ENCODE measurements around the gene NINJ2. TPM values are rescaled to one million over a fixed set of nuclear protein-coding genes. Genes with fewer than 3 reads are reported as not detected.
"Not testable (repeated sequence)": the region's sequence is repeated elsewhere in the genome, so short reads cannot be mapped to it uniquely, and the experiment has no call there.

The NINJ2 gene
- total and polyA plus RNA-seq, 4 donors, result 5.8 to 28.4 (median 14.3) TPM

DNA sequence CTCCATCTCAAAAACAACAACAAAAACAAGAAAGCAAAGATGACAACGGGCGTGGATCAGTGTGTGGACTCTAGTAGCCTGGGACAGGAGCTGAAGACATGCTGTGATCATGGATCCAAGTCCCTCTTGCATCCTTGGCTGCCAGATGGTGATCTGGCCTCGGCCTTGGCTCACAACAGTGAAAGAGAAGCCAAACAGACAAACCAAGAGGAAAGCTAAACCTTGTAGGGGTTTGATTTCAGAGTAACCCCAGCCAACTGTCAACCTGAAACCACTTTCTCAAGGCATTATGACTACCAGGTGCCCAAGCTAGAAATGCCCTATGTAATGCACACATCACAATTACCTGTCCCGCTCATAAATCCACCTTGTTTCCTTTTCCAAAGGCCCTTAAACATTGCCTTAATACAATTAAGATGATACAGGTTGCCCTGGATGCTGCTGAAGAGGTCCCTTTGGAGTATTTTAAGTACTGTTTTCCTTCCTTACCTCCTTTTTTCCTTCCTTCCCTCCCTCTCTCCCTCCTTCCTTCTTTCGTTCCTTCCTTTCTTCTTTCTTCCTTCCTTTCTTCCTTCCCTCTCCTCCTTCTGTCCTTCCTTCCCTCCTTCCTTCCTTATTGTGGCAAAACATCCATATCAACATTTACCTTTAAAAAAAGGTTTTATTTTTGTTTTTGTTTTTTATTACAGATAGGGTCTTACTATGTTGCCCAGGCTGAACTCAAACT lies 41.4 kb upstream of the NINJ2 start:
- no peaks in the 10 kb centered on the region for H3K36me3 ChIP-seq (ENCODE audit: control insufficient read depth in 4 of 4, insufficient read depth in 4 of 4, low read length in 4 of 4)
- WGBS, 2 donors, result 83 to 91% methylated on average over 5 of the region's 5 CpGs
- no peak overlapping the region for H3K4me3 ChIP-seq
- H3K27ac ChIP-seq (ENCODE audit: low read depth in 1 of 2, low read length in 1 of 2), result no peak overlapping the region
- TF ChIP-seq, protein P1, sequence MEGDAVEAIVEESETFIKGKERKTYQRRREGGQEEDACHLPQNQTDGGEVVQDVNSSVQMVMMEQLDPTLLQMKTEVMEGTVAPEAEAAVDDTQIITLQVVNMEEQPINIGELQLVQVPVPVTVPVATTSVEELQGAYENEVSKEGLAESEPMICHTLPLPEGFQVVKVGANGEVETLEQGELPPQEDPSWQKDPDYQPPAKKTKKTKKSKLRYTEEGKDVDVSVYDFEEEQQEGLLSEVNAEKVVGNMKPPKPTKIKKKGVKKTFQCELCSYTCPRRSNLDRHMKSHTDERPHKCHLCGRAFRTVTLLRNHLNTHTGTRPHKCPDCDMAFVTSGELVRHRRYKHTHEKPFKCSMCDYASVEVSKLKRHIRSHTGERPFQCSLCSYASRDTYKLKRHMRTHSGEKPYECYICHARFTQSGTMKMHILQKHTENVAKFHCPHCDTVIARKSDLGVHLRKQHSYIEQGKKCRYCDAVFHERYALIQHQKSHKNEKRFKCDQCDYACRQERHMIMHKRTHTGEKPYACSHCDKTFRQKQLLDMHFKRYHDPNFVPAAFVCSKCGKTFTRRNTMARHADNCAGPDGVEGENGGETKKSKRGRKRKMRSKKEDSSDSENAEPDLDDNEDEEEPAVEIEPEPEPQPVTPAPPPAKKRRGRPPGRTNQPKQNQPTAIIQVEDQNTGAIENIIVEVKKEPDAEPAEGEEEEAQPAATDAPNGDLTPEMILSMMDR (IDR thresholded peaks at IDR 0.05; ENCODE audit: control extremely low read depth, extremely low read depth), result no peak
- ATAC-seq (ENCODE audit: insufficient read depth, low FRiP score) (no peak), DNase-seq (no peak)
- H3K9ac ChIP-seq (ENCODE audit: insufficient read depth in 1 of 2, low read length in 2 of 2), result no peak overlapping the region
- no peaks in the 10 kb centered on the region for H3K9me3 ChIP-seq (ENCODE audit: control insufficient read depth in 4 of 4, insufficient read depth in 3 of 4, low read length in 3 of 4)
- H3K4me1 ChIP-seq (ENCODE audit: control insufficient read depth in 5 of 5, insufficient read depth in 5 of 5, low read length in 5 of 5), result peaks cover 0 to 3% (median 0%) of the 10 kb centered on the region in 5 donors
- no peaks in the 10 kb centered on the region for H3K27me3 ChIP-seq (ENCODE audit: control insufficient read depth in 3 of 3, insufficient read depth in 3 of 3, low read length in 2 of 3)

DNA sequence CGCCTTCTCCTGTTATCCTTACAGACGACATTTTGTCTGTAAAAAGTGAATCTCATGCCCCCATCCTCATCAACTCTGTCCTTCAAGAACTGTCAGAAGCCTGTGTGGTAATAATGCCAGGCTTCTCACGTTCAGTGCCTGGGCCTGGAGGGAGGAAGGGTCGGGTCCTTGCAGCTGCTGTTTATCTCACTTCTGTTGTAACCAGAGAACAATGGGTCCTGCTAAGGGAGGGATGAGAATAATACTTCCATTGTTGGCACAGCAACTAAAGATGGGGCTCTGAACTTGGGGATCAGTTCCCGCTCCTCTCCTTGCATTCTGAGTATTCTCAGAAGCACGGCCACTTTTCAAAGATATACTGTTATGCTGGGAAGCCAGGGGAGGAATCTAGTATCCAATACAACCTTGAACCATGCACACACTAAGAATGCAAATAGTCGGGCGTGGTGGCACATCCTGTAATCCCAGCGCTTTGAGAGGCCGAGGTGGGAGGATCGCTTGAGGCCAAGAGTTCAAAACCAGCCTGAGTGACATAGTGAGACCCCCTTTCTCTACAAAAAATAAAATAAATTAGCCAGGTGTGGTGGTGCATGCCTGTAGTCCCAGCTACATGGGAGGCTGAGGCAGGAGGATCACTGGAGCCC lies 38.8 kb upstream of the NINJ2 start:
- H3K27ac ChIP-seq (ENCODE audit: low read depth in 1 of 2, low read length in 1 of 2), result no peak overlapping the region
- H3K9me3 ChIP-seq (ENCODE audit: control insufficient read depth in 4 of 4, insufficient read depth in 3 of 4, low read length in 3 of 4), result peaks cover 0 to 5% (median 2%) of the 10 kb centered on the region in 4 donors
- ATAC-seq (ENCODE audit: insufficient read depth, low FRiP score) (no peak), DNase-seq (no peak)
- H3K9ac ChIP-seq (ENCODE audit: insufficient read depth in 1 of 2, low read length in 2 of 2), result no peak overlapping the region
- no peaks in the 10 kb centered on the region for H3K36me3 ChIP-seq (ENCODE audit: control insufficient read depth in 4 of 4, insufficient read depth in 4 of 4, low read length in 4 of 4)
- peaks cover 0 to 3% (median 0%) of the 10 kb centered on the region in 5 donors for H3K4me1 ChIP-seq (ENCODE audit: control insufficient read depth in 5 of 5, insufficient read depth in 5 of 5, low read length in 5 of 5)
- H3K4me3 ChIP-seq, result no peak overlapping the region
- TF ChIP-seq, protein P1 (IDR thresholded peaks at IDR 0.05; ENCODE audit: control extremely low read depth, extremely low read depth), result no peak
- no peaks in the 10 kb centered on the region for H3K27me3 ChIP-seq (ENCODE audit: control insufficient read depth in 3 of 3, insufficient read depth in 3 of 3, low read length in 2 of 3)
- WGBS, 2 donors, result 69 to 77% methylated on average over 11 of the region's 11 CpGs

DNA sequence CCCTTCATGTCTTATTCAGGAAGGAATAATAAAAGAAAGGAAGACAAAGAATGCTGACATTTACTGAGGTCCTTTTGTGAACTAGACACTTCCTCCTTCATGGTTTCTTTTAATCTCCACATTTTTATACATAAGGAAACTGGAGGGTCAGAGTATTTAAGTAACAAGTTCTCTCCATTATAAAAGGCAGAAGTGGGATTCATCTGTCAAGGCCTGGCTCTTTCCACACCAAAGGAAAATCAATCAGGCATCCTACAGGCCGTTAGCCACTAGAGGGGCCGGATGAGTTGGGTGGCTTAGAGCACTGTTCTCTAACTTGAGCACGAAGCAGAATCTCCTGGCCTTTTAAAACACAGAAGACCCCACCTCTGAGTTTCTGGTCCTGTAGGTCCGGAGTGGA lies 36.8 kb upstream of the NINJ2 start:
- Histone ChIP-seq H3K9me3 (ENCODE audit: control insufficient read depth in 4 of 4, insufficient read depth in 3 of 4, low read length in 3 of 4) (peaks cover 0 to 5% (median 2%) of the 10 kb centered on the region in 4 donors), H3K4me3 (no peak overlapping the region), H3K36me3 (ENCODE audit: control insufficient read depth in 4 of 4, insufficient read depth in 4 of 4, low read length in 4 of 4) (no peaks in the 10 kb centered on the region), H3K27me3 (ENCODE audit: control insufficient read depth in 3 of 3, insufficient read depth in 3 of 3, low read length in 2 of 3) (no peaks in the 10 kb centered on the region), H3K4me1 (ENCODE audit: control insufficient read depth in 5 of 5, insufficient read depth in 5 of 5, low read length in 5 of 5) (peaks cover 0 to 3% (median 0%) of the 10 kb centered on the region in 5 donors), H3K9ac (ENCODE audit: insufficient read depth in 1 of 2, low read length in 2 of 2) (no peak overlapping the region), H3K27ac (ENCODE audit: low read depth in 1 of 2, low read length in 1 of 2) (no peak overlapping the region)
- ATAC-seq (ENCODE audit: insufficient read depth, low FRiP score), result no peak
- 78 to 79% methylated on average over 4 of the region's 4 CpGs for WGBS, 2 donors
- DNase-seq, result no peak
- TF ChIP-seq, protein P1 (IDR thresholded peaks at IDR 0.05; ENCODE audit: control extremely low read depth, extremely low read depth), result no peak

DNA sequence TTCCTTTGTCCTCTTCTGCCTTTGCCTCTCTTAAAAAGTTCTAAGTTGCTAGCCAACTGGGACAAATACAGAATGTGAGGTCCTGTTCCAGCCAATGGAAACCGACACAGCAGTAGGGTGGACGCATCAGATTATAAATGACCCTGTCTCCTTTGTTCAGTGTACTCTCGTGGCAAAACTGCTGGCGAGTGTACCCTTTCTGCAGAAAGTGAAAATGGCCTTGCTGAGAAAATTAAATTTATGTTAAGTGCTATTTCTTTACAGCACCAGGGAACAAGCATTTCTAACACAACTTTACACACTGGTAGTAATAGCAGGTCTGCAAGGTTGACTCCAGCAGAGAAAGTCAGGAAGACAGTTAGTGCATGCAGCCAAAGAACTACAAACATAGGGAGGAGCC lies 35.0 kb upstream of the NINJ2 start:
- not testable (repeated sequence) for H3K27ac ChIP-seq (ENCODE audit: low read depth in 1 of 2, low read length in 1 of 2); H3K9me3 ChIP-seq (ENCODE audit: control insufficient read depth in 4 of 4, insufficient read depth in 3 of 4, low read length in 3 of 4); DNase-seq; H3K4me1 ChIP-seq (ENCODE audit: control insufficient read depth in 5 of 5, insufficient read depth in 5 of 5, low read length in 5 of 5); H3K4me3 ChIP-seq; H3K27me3 ChIP-seq (ENCODE audit: control insufficient read depth in 3 of 3, insufficient read depth in 3 of 3, low read length in 2 of 3); H3K9ac ChIP-seq (ENCODE audit: insufficient read depth in 1 of 2, low read length in 2 of 2); H3K36me3 ChIP-seq (ENCODE audit: control insufficient read depth in 4 of 4, insufficient read depth in 4 of 4, low read length in 4 of 4); ATAC-seq (ENCODE audit: insufficient read depth, low FRiP score)
- 96 to 97% methylated on average over 4 of the region's 4 CpGs for WGBS, 2 donors

All from lung (tissue), 12 donors.